Mononuclear cell (primary cell): ENCODE measurements around the gene C16orf89. TPM values are rescaled to one million over a fixed set of nuclear protein-coding genes. Genes with fewer than 3 reads are reported as not detected.
A peak's percentile ranks its signal among the peaks of the same experiment; 100 is the strongest.
"Not testable (repeated sequence)": the region's sequence is repeated elsewhere in the genome, so short reads cannot be mapped to it uniquely, and the experiment has no call there.

Experiments used
- H3K27me3 ChIP-seq: 2 replicates; pipeline ENCODE4 v1.6.0; 2011; ENCODE audit warnings: low read length, control low read depth; ENCODE audit not compliant: insufficient read depth
- H3K4me1 ChIP-seq: 2 replicates; pipeline ENCODE4 v1.5.1; 2011; ENCODE audit warnings: mild to moderate bottlenecking, low read length, control low read depth; ENCODE audit not compliant: insufficient read depth
- H3K4me3 ChIP-seq: 2 replicates; pipeline ENCODE4 v1.5.1; 2011; ENCODE audit warnings: mild to moderate bottlenecking, low read length, moderate library complexity
- H3K9me3 ChIP-seq: 2 replicates; pipeline ENCODE4 v1.5.1; 2011; ENCODE audit warnings: low read depth, mild to moderate bottlenecking, control low read depth, low read length
- total RNA-seq: library from RNA; depleted of rRNA; stranded (reverse); fragments of >200 nt; gene quantifications from one replicate; pipeline ENCODE4 v1.2.3, GENCODE V29; 2012

Gene C16orf89
- total RNA-seq, 1 donor = not detected

GRCh38 chr16:5054876-5055865 lies 10.6 kb downstream of the C16orf89 start:
- H3K9me3 ChIP-seq = peaks cover 5% of the 10 kb centered on the region
- H3K4me3 ChIP-seq = no peak overlapping the region
- no peaks in the 10 kb centered on the region for H3K4me1 ChIP-seq
- no peaks in the 10 kb centered on the region for H3K27me3 ChIP-seq

- Histone ChIP-seq H3K4me1 (no peaks in the 10 kb centered on the region), H3K4me3 (no peak overlapping the region), H3K27me3 (no peaks in the 10 kb centered on the region), H3K9me3 (peaks cover 5% of the 10 kb centered on the region)
Observed at GRCh38 chr16:5046914-5047313, 18.8 kb downstream of the C16orf89 start.

- Histone ChIP-seq H3K4me1 (no peaks in the 10 kb centered on the region), H3K4me3 (no peak overlapping the region), H3K9me3 (peaks cover under 1% of the 10 kb centered on the region), H3K27me3 (no peaks in the 10 kb centered on the region)
Observed at GRCh38 chr16:5045499-5046115, 20.1 kb downstream of the C16orf89 start.

GRCh38 chr16:5044581-5044980 lies 21.2 kb downstream of the C16orf89 start:
- not testable (repeated sequence) for H3K4me3 ChIP-seq, H3K9me3 ChIP-seq, H3K4me1 ChIP-seq, H3K27me3 ChIP-seq

- H3K4me3 ChIP-seq = no peak overlapping the region
- H3K9me3 ChIP-seq = no peaks in the 10 kb centered on the region
- H3K4me1 ChIP-seq = no peaks in the 10 kb centered on the region
- no peaks in the 10 kb centered on the region for H3K27me3 ChIP-seq
Observed at GRCh38 chr16:5044011-5044540, 21.7 kb downstream of the C16orf89 start.

- Histone ChIP-seq H3K4me1 (no peaks in the 10 kb centered on the region), H3K9me3 (no peaks in the 10 kb centered on the region), H3K4me3 (no peak overlapping the region), H3K27me3 (no peaks in the 10 kb centered on the region)
Observed at GRCh38 chr16:5042574-5043171, 23.1 kb downstream of the C16orf89 start.

GRCh38 chr16:5041600-5042133 lies 24.1 kb downstream of the C16orf89 start:
- H3K27me3 ChIP-seq = no peaks in the 10 kb centered on the region

GRCh38 chr16:5040451-5040850 lies 25.3 kb downstream of the C16orf89 start:
- H3K27me3 ChIP-seq = no peaks in the 10 kb centered on the region
- no peaks in the 10 kb centered on the region for H3K9me3 ChIP-seq
- H3K4me1 ChIP-seq = no peaks in the 10 kb centered on the region
- no peak overlapping the region for H3K4me3 ChIP-seq

More at GRCh38 chr16:5041600-5042133, 24.1 kb downstream of the C16orf89 start:
- H3K4me3 ChIP-seq = no peak overlapping the region
- H3K9me3 ChIP-seq = no peaks in the 10 kb centered on the region
- H3K4me1 ChIP-seq = no peaks in the 10 kb centered on the region

- H3K4me1 ChIP-seq = peaks cover 24% of the 10 kb centered on the region
- H3K4me3 ChIP-seq = no peak overlapping the region
- no peaks in the 10 kb centered on the region for H3K9me3 ChIP-seq
- no peaks in the 10 kb centered on the region for H3K27me3 ChIP-seq
Observed at GRCh38 chr16:5036228-5037156, 29.3 kb downstream of the C16orf89 start.

GRCh38 chr16:5035909-5036227 lies 29.9 kb downstream of the C16orf89 start:
- peaks cover 24% of the 10 kb centered on the region for H3K4me1 ChIP-seq
- H3K9me3 ChIP-seq = no peaks in the 10 kb centered on the region
- no peaks in the 10 kb centered on the region for H3K27me3 ChIP-seq
- no peak overlapping the region for H3K4me3 ChIP-seq

- Histone ChIP-seq H3K4me1 (peaks cover 24% of the 10 kb centered on the region), H3K4me3 (peak overlapping the region; percentile 69), H3K9me3 (no peaks in the 10 kb centered on the region), H3K27me3 (no peaks in the 10 kb centered on the region)
Observed at GRCh38 chr16:5034167-5034523, 31.6 kb downstream of the C16orf89 start.

- Histone ChIP-seq H3K9me3 (no peaks in the 10 kb centered on the region), H3K27me3 (no peaks in the 10 kb centered on the region), H3K4me1 (peaks cover 24% of the 10 kb centered on the region), H3K4me3 (peak within 1 kb of the TSS; percentile 69)
Observed at GRCh38 chr16:5033256-5034166, 32.2 kb downstream of the C16orf89 start, which contains the start of gene NAGPA. Gene NAGPA (minus strand): TSS chr16:5033935. CDS start chr16:5033914, 21 bp downstream.

- no peaks in the 10 kb centered on the region for H3K27me3 ChIP-seq
- H3K4me3 ChIP-seq = peak overlapping the region; percentile 69
- H3K4me1 ChIP-seq = peaks cover 24% of the 10 kb centered on the region
- no peaks in the 10 kb centered on the region for H3K9me3 ChIP-seq
Observed at GRCh38 chr16:5032748-5033167, 33.0 kb downstream of the C16orf89 start.
